NAMALWA (cell line): ENCODE measurements around the gene PPP2CA.
"Not testable (repeated sequence)": the region's sequence is repeated elsewhere in the genome, so short reads cannot be mapped to it uniquely, and the experiment has no call there.

Experiments used
- DNase-seq: peaks from one replicate; pipeline ENCODE4 v3.0.0-alpha.2; 2015; ENCODE audit warnings: low spot score

PPP2CA gene

DNA sequence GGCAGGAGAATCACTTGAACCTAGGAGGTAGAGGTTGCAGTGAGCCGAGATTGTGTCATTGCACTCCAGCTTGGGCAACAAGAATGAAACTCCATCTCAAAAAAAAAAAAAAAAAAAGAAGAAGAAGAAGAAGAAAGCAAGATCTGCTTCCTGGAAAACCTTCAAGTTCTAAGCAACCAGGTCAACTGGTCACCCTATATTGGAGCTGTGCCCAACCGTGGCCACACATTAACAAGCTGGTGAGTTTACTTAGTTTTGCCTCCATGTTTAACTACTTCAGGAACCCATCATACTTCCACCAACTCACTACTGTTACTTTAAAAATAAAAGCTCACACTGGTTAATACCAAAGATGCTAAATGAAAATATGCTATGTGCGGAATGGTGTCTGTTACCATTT, 36.8 kb downstream of the PPP2CA start:
- DNase-seq, result no peak

DNA sequence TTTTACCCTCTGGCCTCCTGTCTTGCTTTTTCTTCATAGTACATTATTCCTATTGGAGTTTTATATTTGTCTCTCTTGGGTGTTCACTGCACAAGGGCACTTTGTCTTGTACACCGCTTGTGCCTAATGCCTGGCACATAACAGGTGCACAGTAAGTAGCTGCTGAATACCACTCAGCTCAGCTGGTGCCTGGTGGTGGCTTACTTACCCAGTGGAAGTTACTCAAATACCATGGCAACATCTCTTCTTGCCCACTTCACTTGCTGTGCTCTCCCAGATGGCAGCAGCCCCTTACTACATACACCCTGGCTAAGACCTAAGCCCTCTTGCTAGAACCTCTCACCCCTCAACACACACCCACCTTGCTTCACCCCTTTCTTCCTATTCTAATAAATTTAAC, 37.8 kb downstream of the PPP2CA start:
- DNase-seq, result peak; percentile 44

DNA sequence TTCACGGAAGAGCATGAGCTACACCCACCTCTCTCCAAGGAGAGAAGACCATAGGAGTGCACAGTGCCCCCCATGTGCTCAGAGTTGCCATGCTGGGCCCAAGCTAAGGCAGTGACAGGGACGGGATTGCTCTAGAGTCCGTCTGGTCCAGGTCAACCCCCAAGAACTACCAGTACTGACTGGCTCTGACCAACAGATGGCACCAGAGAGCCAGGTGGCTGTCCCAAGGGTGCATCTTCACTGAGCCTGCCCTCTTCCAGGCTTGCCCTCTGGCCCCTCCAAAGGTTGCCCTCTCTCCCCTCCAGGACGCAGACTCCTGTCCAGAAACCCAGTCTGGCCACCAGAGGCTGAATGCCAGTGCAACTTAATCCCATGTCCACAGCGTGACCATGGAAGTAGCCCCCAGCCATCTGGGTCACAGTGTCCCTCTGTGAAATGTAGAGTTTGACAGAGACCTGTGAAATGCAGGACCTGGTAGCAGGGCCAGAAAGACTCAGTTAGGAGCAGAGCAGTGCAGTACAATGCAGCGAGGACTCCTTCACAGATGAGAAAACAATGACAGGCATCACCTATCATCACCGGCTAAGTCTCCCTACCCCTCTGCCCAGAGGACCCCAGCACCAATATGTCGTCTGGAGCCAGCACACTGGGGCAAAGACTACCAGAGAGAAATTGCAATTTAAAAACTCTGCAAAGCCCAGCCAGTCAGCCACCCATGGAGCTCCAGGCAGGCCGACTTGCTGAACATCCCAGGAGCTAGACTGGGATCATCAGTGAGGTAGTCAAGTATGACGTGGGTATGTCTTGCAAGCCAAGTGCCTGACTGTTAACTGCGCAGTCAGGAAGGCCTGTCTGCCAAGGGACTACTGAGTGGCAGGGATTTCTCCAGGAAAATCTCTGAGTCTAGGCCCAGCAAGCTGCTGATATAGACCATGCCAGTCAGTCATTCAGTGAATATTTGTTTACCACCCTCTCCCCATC, 41.4 kb downstream of the PPP2CA start:
- peak; percentile 86 for DNase-seq

DNA sequence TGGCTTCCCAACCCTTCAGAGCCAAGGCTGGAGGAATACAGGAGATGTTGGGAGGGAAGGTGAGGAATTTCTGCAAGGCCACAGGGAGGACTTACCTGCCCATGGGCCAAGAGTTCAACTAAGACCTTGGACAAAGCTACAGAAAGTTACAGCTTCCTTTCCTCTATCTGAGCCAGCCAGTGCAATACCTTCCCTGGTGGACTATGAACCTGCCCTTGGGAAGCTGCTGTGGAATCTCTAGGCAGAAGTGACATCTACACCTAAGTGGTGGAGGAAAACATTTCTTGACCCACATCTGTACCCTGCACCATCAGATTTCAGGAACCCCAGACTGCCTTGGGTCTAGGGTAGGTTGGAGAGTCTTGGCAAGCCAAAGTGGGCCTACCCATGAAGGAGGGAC, 42.4 kb downstream of the PPP2CA start:
- no peak for DNase-seq

DNA sequence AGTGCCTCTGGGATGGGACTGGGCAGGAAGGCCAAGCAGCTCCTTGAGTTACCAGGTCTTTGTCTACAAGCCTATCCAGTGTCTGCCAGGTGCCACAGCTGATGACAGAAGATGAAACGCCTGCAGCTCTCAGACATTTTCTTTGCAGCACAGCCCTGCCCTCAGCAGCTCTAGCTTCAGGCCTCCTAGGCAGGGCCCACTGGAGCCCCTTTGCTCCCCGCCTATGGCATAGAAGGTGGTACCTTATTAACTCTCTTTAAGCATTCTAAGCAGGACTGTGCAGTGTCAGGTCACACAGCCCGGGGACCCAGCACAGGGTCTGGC, 47.8 kb downstream of the PPP2CA start:
- DNase-seq, result peak; percentile 32

DNA sequence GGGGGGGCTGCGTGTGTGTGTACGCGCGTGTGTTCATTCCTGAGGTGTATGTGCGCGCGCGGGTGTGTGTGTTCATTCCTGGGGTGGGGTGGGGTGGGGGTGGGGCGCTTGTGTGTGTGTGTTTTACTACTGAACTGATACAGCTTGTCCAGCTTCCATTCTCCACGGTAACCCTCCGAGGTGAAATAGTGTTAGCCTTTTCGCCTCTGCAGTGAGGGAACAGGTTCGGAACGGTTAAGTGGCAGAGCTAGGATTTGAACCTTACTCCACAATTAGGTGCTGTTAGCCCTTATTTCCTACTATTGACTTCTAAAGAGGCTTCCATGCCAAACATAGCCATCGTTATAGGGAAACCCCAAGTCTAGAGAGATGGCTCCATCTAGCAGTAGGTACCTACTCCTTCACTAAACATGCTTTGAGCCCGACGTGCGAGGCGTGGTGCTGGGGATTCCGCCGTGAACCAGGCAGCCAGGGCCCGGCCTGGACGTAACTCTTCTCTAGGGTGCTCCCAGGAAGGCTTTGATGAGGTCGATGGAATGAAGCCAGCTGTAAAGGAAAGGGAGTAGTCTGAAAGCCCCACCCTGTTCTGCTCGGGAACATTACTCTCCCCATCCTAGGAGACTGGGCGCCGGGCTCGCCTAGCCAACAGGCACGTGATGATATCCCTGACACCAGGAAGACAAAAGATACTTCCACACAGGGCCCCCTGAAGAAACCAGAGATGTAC, 48.3 kb downstream of the PPP2CA start:
- DNase-seq, result no peak

DNA sequence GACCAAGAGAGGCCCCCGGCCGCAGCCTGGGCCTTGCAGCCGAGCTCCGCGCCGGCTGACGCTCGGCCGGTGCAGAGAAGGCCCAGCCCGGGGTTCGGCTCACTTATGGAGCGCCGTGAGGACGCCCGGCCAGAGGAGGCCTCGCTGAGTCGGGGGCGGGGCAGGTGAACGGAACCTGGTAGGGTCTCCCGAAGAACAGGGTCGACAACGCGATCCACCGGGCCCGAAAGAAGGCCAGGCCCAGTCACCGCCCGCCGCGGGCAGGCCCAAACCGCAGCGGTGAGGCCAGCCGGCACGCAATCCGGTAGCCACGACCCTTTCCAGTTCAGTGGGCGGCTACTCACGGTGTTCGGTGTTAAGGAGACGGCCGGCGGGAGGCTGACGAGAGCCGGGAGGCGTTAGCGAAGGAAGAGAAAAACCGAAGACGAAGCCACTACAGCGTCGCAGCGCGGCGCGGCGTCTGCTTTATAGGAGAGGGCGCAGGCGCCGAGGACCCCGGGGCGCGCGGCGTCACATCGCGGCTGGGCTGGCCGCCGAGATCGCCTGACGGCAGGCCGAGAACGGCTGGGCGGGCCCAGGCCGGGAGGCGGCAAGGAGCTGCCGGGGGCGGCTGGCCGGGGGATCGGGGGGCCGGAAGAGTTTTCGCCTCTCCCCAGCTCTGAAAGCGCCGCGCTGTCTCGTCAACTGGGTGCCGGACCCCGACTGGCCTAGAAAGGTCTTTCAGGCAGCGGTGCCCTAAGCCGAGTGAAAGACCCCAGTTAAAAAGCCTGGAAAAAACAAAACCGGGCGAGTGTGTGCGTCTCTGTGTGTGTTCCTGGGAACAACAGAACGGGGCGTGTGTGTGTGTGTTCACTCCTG, 49.1 kb downstream of the PPP2CA start, which contains the start of gene SKP1:
SKP1 (minus strand) TSS at position 440 of the 858 bp plus-strand sequence. CDS start 2,928 bp downstream, outside the sequence.
- DNase-seq, result peak; percentile 90

DNA sequence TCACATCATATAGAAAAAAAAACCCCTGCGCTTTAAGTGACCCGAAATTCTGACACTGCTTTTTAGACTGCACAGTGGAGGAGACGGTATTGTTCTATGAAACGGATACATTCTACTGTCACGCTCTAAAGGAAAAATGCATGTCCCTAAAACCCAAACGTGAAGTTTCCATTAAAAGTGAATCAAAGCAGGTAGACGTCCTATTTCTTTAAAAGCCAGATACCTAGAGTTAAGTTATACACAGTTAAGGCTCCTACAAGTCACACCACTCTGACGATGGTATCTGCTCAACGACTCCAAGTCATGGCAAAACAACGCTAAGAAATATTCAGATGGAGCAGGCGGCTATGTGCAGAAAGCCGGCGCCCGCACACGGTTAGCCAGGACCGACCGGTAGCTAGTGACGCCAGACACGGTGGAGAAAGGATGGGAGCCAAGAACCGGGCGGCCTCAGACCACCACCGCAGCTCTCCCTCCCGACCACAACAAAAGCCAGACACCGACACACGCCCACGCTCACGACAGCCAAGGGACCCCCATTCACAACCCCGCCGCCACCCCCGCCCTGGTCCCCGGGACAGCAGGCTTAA, 49.9 kb downstream of the PPP2CA start:
- DNase-seq, result peak; percentile 59

DNA sequence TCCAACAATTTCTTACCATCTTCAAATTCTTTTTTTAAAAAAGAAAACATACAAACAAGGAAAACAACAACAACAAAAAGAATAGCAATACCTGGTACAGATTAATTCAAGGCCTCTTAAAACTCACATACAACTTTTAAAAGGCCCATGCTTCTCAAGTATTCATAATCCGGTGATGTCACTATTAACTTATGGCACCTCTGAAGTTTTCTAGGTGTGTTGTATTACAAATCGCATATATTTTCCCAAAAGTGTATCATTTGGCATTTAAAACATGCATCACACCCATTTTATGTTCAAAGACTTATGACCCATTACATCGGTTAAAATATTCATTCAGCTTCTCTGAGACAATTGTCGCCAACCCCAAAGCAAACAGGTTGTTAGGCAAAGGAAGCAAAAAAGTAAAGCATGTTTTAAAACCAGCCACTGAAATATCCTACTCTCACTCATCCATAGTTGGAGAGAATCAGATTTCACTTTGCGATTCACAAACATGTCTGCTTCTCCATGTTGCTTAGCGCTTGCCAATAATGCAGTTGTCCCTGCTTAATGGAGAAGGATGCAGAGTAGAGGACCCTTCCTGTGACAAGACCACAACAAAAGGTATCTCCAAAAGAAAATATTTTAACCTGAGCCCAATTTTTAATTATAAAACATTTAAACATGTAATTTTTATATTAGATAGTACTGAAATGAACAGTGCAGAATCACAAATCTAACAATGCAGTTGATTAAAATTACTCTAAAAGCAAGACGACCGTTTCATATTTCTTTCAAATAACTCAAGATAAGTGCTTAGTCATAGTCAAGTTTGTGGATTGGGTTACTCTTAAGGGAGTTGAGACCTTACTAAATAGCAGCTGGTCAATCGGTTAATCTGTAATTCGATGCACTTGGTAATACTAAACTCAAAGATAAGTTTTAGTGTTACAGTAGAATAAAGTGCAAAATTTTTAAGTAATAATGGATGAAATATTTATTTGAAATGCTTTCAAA, 50.7 kb downstream of the PPP2CA start:
- peak; percentile 36 for DNase-seq

DNA sequence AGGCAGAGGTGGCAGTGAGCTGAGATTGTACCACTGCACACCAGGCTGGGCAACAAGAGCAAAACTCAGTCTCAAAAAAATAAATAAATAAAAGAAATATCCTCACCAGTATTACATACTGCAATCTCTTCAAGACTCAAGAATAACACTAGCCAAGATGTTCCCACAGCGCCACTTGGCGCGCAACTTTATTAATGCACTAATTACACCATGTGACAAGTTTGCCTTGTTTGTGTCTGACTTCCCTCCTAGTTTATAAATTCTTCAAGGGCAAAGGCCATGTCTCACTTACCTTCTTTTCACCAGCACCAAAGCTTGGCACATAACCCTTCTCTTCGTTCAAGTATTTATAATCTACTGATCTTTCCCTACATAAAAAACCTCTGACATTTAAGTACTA, 53.9 kb downstream of the PPP2CA start:
- no peak for DNase-seq

DNA sequence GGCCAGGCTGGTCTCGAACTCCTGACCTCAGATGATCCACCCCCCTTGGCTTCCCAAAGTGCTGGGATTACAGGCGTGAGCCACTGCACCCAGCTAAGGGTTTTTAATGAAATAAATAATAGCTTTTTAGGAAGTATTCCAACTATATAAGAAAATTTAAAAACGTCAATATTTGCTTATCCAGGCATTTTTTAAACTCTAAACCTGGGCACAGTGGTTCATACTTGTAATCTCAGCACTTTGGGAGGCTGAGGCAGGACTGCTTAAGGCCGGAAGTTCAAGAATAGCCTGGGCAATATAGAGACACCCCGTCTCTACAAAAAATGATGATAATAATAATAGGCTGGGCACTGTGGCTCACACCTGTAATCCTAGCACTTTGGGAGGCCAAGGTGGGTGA, 63.3 kb downstream of the PPP2CA start:
- no peak for DNase-seq

DNA sequence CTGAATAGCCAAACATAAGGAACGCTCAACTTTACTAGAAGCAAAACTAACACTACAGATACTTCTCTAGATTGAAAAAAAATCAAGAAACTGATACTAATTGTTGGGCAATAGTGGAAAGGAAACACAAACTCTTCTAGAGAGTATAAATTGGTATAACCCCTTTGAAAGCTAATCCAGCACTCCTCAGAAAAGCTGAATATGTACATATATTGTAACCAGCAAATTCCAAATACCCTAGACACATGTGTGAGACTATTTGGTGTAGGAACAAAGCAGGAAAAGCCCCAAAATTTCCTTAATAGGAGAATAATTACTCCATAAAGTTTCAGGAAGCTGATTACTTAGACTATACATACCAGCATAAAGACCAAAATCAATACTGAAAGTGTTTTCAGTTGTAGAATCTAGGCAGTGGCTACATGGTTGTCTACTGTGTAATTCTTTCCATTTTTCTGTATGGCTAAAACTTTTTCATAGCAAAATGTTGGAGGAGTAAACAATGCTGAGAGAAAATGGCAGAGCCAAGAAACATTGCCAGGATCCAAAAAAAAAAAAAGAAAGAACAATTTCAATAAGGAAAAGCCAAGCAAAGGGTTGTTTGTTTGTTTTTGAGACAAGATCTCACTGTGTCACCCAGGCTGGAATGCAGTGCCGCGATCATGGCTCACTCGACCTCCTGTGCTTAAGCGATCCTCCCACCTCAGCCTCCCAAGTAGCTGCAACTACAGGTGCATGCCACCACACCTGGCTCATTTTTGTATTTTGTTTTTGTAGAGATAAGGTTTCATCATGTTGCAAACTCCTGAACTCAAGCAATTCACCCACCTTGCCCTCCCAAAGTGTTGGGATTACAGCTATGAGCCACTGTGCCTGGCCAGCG, 64.1 kb downstream of the PPP2CA start:
- no peak for DNase-seq

DNA sequence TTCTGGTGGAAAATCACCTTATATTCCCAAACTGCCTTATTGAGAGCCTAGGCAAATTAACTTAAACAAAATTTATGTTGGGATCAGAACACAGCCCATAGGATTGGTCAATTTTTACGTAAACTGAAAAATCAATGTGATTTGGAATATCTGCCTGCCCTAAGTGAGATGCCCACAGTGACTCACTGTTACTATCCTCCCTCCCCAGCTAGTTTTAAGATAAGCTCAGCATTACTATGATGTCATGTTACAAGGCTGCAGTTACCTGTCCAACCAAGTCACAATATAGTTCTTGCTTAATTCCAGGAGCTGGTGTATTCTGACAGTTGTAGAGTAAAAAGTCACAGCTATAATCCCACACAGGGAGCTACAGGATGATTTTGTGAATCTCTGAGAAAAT, 72.2 kb downstream of the PPP2CA start:
- no peak for DNase-seq

DNA sequence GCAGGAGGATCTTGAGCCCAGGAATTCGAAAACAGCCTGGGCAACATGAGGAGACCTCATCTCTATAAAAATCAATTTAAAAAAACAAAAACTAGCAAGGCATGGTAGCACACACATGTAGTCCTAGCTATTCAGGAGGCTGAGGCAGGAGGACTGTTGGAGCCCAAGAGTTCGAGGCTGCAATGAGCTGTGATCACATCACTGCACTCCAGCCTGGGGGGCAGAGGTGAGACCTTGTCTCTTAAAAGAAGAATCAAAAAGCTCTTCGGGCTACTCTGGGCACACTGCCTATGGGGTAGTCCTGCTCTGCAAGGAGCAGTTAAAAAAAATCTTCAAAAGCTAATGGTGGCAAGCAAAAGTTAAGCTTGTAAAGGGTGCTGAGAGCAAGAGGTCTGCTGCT, 72.6 kb downstream of the PPP2CA start:
- DNase-seq, result no peak

DNA sequence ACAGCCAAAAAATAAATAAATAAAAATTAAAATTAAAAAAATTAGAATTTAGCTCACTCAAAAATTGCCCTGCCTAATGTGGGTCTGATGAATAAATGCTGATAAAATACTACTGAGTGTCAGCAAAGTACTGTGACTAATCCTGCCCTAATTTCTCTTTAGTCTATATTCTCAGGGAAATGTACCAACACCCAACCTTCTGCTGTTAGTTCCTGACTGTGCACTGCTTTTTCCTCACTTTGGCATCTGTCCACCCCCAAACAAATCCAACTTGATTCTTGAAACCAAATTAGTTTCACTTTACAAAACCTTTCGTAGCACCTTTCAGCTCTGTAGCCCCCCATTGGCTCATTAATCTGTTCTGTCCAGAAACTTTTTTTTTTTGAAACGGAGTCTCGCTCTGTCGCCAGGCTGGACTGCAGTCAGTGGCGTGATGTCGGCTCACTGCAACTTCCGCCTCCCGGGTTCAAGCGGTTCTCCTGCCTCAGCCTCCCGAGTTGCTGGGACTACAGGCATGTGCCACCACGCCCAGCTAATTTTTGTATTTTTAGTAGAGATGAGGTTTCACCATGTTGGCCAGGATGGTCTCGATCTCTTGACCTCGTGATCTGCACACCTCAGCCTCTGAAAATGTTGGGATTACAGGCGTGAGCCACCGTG, 73.6 kb downstream of the PPP2CA start:
- not testable (repeated sequence) for DNase-seq

DNA sequence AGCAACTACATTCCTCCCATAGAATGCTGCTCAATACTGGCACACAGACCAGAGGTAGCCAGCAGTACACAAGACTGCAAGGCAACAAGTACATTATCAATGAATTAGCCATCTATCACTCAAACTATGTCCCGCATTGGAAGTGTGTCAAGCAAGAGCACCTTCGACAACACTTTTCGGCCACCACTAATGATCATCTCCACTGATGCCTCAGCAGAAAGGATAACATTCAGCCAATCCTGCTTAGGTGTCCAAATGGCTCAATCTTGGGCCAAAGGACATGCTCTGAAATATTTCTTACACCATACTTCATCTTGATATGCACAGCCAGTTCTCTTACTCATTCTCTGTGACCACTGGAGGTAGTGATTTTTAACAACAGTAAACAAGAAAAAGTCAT, 74.2 kb downstream of the PPP2CA start:
- DNase-seq, result no peak

DNA sequence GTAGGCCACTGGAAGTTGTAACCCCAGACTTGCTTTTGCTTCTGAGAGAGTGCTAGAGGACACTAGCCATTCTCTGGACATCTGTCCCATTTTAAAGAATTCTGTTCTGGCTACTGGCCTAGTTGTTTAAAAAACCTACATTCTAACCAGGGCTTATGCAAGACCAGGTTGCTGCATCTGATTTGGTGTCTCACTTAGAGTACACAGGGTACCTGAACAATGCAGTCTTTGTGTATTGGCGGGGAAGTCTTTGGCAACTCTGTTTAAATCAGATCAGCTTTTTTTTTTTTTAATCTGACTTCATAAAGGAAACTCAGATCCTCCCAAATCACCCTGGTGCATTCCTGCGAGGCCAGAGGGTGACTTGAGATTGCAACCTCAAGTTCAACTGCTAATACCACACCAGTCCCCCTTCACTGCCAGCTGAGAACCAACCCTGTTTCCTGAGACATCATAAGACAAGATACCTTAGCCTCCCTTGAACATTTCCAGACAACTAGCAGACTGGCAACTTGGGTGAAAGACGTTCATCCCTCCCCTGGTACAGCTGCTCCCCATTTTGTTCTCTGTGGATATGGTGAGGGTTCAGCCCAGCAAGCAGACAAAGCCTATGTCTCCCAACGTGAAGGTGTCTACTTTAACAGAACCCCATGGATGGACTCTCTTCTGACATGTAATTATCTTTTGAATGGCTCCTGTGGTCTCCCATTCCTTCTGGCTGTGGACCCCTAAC, 76.1 kb downstream of the PPP2CA start:
- DNase-seq, result no peak

DNA sequence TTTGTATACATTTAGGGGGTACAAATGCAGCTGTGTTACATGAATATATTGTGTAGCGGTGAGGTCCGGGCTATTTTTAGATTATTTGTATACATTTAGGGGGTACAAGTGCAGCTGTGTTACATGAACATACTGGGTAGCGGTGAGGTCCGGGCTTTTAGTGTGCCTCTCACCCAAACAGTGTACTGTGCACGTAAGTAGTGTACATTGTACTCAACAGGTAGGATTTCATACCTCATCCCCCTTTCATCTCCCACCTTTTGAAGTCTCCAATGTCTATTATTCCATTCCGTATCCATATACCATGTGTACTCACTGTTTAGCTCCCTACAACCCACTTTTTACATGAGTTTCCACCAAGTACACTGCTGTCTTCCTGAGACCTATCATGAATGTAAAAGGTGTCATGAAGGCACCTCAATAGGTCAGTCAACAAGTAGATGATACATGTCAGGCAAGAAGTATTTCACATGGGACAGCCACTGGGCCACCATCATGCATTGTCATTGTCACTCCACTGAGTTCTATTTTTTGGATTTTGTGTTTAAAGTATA, 76.8 kb downstream of the PPP2CA start:
- DNase-seq, result no peak
